OCI-LY1 (cell line): ENCODE results near the gene PNPLA7.
"Not testable (repeated sequence)": the region's sequence is repeated elsewhere in the genome, so short reads cannot be mapped to it uniquely, and the experiment has no call there.

Source experiments
- H2AFZ ChIP-seq: fragments of 200-600 bp; sonication (generic), shearing (Covaris generic); 2 replicates; pipeline ENCODE4 v1.6.0; 2014; ENCODE audit warnings: antibody characterized with exemption, mild to moderate bottlenecking, low read length
- H3F3A ChIP-seq: fragments of 200-600 bp; sonication (generic), shearing (Covaris generic); 2 replicates; pipeline ENCODE4 v1.6.0; 2014; ENCODE audit warnings: mild to moderate bottlenecking, antibody characterized with exemption, low read length, moderate library complexity; ENCODE audit not compliant: insufficient read depth
- H3K27ac ChIP-seq: fragments of 200-600 bp; sonication (generic); 2 replicates; pipeline ENCODE4 v1.5.1; 2014; ENCODE audit warnings: low read length, mixed run types, mild to moderate bottlenecking, low read depth; ENCODE audit not compliant: poor library complexity, severe bottlenecking
- H3K27me3 ChIP-seq: fragments of 200-600 bp; sonication (generic); 2 replicates; pipeline ENCODE4 v1.6.0; 2014; ENCODE audit warnings: antibody characterized with exemption, mild to moderate bottlenecking, low read length, moderate library complexity; ENCODE audit not compliant: insufficient read depth
- H3K36me3 ChIP-seq: fragments of 200-600 bp; sonication (generic); 2 replicates; pipeline ENCODE4 v1.6.1; 2014; ENCODE audit warnings: mild to moderate bottlenecking, antibody characterized with exemption, low read length, moderate library complexity, mixed read lengths; ENCODE audit not compliant: insufficient read depth
- H3K4me1 ChIP-seq: fragments of 200-600 bp; sonication (generic); 2 replicates; pipeline ENCODE4 v1.5.1; 2014; ENCODE audit warnings: mild to moderate bottlenecking, low read length, moderate library complexity; ENCODE audit not compliant: insufficient read depth, severe bottlenecking
- H3K4me2 ChIP-seq: fragments of 200-600 bp; sonication (generic), shearing (Covaris generic); 2 replicates; pipeline ENCODE4 v1.6.1; 2014; ENCODE audit warnings: low read length
- H3K4me3 ChIP-seq: fragments of 200-600 bp; sonication (generic); 2 replicates; pipeline ENCODE4 v1.5.1; 2014; ENCODE audit warnings: low read length, low read depth, mild to moderate bottlenecking, mixed read lengths; ENCODE audit not compliant: poor library complexity, severe bottlenecking
- H3K79me2 ChIP-seq: fragments of 200-600 bp; shearing (Covaris generic); 2 replicates; pipeline ENCODE4 v1.6.1; 2016; ENCODE audit warnings: mixed run types, low read length, mixed read lengths; ENCODE audit not compliant: insufficient read depth
- H3K9ac ChIP-seq: fragments of 200-600 bp; sonication (generic), shearing (Covaris generic); 2 replicates; pipeline ENCODE4 v1.6.1; 2014; ENCODE audit warnings: mild to moderate bottlenecking, low read length, mixed read lengths
- H3K9me2 ChIP-seq: fragments of 200-600 bp; sonication (generic), shearing (Covaris generic); 2 replicates; pipeline ENCODE4 v1.6.1; 2014; ENCODE audit warnings: low read depth, mild to moderate bottlenecking, low read length, mixed read lengths
- H3K9me3 ChIP-seq: fragments of 200-600 bp; shearing (Covaris generic); 2 replicates; pipeline ENCODE4 v1.6.1; 2014; ENCODE audit warnings: low read length, mixed read lengths
- H4K20me1 ChIP-seq: fragments of 200-600 bp; sonication (generic), shearing (Covaris generic); 2 replicates; pipeline ENCODE4 v1.6.0; 2016; ENCODE audit warnings: mild to moderate bottlenecking, low read length; ENCODE audit not compliant: insufficient read depth
- EZH2 ChIP-seq: fragments of 200-600 bp; sonication (generic), shearing (Covaris generic); IDR thresholded peaks from 2 replicates; pipeline ENCODE4 v1.8.0; 2017; ENCODE audit warnings: borderline replicate concordance, mixed run types, mild to moderate bottlenecking, antibody characterized with exemption, low read length, moderate library complexity, mixed read lengths
- TF ChIP-seq, protein P1 (sequence below): fragments of 200-600 bp; sonication (generic), shearing (Covaris generic); IDR thresholded peaks from 2 replicates; pipeline ENCODE4 v1.5.1; 2017; ENCODE audit warnings: mild to moderate bottlenecking, antibody characterized with exemption, low read length, moderate library complexity, mixed read lengths

The PNPLA7 gene

DNA sequence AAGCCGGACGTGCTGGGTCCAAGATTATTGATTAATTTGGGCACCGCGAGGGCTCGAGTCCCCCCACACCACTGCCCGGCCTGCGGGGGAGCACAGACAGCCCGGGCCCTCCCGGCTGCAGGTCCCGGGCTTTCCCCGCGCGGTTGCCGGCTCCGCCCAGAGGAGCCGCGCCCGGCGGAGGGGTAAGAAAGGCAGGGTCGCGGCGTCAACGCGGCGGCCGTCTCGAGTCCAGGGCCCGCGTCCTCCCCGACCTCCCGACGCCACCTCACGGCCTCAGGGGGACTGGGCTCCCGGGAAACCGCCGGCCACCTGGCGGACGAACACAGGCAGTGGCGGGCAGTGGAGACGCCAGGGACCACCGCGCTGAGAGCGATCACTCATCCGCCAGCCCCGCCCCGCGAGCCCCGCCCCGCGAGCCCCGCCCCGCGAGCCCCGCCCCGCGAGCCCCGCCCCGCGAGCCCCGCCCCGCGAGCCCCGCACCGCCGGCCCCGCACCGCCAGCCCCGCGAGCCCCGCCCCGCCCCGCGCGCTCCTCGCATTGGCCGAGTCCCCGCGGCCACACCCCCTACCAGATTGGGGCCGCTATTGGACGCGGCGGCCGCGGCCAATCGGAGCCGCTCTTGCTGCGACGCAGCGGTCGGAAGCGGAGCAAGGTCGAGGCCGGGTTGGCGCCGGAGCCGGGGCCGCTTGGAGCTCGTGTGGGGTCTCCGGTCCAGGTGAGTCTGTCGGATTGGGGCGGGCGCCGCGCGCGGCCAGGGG, 1.2 kb upstream of the PNPLA7 start, which contains the start of gene MRPL41:
TSS of gene MRPL41 (plus strand) at position 616 of the 758 bp plus-strand sequence. CDS start 203 bp downstream, outside the sequence.
- Histone ChIP-seq H3K9me3 (no peaks in the 10 kb centered on the region), H3K36me3 (peaks cover 28% of the 10 kb centered on the region), H3K27me3 (no peaks in the 10 kb centered on the region), H3K9ac (peak within 1 kb of the TSS; percentile 85), H3K4me2 (peak within 1 kb of the TSS; percentile 86), H4K20me1 (no peaks in the 10 kb centered on the region), H3F3A (no peaks in the 10 kb centered on the region), H2AFZ (no peak within 1 kb of the TSS), H3K27ac (peak within 1 kb of the TSS; percentile 51), H3K9me2 (no peaks in the 10 kb centered on the region), H3K79me2 (no peaks in the 10 kb centered on the region), H3K4me3 (peak within 1 kb of the TSS; percentile 76), H3K4me1 (peaks cover 19% of the 10 kb centered on the region)
- TF ChIP-seq, protein P1, sequence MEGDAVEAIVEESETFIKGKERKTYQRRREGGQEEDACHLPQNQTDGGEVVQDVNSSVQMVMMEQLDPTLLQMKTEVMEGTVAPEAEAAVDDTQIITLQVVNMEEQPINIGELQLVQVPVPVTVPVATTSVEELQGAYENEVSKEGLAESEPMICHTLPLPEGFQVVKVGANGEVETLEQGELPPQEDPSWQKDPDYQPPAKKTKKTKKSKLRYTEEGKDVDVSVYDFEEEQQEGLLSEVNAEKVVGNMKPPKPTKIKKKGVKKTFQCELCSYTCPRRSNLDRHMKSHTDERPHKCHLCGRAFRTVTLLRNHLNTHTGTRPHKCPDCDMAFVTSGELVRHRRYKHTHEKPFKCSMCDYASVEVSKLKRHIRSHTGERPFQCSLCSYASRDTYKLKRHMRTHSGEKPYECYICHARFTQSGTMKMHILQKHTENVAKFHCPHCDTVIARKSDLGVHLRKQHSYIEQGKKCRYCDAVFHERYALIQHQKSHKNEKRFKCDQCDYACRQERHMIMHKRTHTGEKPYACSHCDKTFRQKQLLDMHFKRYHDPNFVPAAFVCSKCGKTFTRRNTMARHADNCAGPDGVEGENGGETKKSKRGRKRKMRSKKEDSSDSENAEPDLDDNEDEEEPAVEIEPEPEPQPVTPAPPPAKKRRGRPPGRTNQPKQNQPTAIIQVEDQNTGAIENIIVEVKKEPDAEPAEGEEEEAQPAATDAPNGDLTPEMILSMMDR = peak; percentile 34; the same call in 1 of the 2 replicates
- TF ChIP-seq EZH2 = no peak

DNA sequence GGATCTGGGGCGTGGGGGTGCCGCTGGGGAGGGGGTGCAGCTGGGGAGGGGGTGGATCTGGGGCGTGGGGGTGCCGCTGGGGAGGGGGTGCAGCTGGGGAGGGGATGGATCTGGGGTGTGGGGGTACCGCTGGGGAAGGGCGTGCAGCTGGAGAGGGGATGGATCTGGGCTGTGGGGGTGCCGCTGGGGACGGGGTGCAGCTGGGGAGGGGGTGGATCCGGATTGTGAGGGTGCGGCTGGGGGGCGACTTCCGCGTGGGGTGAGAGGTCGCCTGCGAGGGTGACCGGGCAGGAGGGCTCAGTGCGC, 709 bp upstream of the PNPLA7 start:
- not testable (repeated sequence) for H2AFZ ChIP-seq, H4K20me1 ChIP-seq, H3K9me2 ChIP-seq, H3K27me3 ChIP-seq, H3K9me3 ChIP-seq, H3F3A ChIP-seq, H3K79me2 ChIP-seq
- Histone ChIP-seq H3K4me1 (peaks cover 19% of the 10 kb centered on the region), H3K4me2 (peak overlapping the region; percentile 86), H3K4me3 (peak overlapping the region; percentile 70), H3K9ac (peak overlapping the region; percentile 68), H3K36me3 (peaks cover 23% of the 10 kb centered on the region), H3K27ac (peak overlapping the region; percentile 27)

DNA sequence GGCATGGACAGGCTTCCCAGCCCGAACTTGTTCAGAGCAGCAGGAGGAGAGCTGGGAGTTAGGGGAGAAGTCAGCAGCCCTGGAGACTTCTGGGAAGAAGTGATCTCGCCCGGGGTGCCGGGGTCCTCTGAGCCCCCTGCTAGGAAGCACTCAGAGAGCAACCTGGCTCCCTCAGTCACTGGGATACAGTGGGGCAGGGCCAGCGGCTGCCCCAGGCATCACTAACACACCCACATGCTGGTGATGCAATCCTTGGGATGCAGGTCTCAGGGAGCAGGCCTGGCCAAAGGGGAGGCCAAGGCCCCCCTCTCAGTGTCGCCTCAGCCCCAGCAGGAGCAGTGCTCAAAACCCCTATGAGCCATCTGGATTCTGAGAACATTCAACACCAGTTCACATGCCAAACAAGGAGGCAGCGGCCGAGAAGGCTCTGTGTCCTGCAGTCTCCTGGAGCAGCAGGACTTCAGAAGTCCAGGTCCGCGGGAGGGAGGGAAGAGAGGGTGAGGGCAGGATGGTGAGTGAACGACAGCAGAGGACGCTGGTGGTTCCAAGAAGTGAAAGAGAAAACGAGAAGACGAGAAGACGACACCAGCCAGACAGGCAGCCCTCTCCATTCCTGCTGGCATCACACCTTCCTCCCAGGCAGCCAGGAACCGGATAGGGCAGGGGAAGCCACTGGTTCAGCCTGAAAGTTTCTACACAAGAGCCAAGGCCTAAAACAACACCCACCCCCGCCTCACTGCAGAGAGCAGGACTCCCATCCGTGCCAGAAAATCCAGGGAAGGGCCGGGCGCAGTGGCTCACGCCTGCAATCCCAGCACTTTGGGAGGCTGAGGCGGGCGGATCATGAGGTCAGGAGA, 2.3 kb downstream of the PNPLA7 start:
- no peak overlapping the region for H3K9ac ChIP-seq
- H2AFZ ChIP-seq = no peak overlapping the region
- no peaks in the 10 kb centered on the region for H4K20me1 ChIP-seq
- H3K4me2 ChIP-seq = no peak overlapping the region
- no peak overlapping the region for H3K4me3 ChIP-seq
- peaks cover 7% of the 10 kb centered on the region for H3K36me3 ChIP-seq
- H3K27me3 ChIP-seq = no peaks in the 10 kb centered on the region
- TF ChIP-seq EZH2 = no peak
- TF ChIP-seq, protein P1 = no peak
- H3K4me1 ChIP-seq = peaks cover 19% of the 10 kb centered on the region
- no peaks in the 10 kb centered on the region for H3K9me2 ChIP-seq
- no peaks in the 10 kb centered on the region for H3F3A ChIP-seq
- no peaks in the 10 kb centered on the region for H3K79me2 ChIP-seq
- H3K27ac ChIP-seq = no peak overlapping the region
- no peaks in the 10 kb centered on the region for H3K9me3 ChIP-seq
